Left ventricle myocardium inferior (tissue), 1 donor: Measurements from ENCODE around the gene IQCB1. TPM values are rescaled to one million over a fixed set of nuclear protein-coding genes. Genes with fewer than 3 reads are reported as not detected.

Source experiments
- DNase-seq: peaks from one replicate; pipeline ENCODE4 v3.0.0-alpha.2; 2020
- H3K27ac ChIP-seq: fragments of 200-600 bp; replicated peaks from 2 replicates; pipeline ENCODE4 v1.8.0; 2021
- H3K27me3 ChIP-seq: fragments of 200-600 bp; 2 replicates; pipeline ENCODE4 v1.8.0; 2021; ENCODE audit warnings: low read depth
- H3K36me3 ChIP-seq: fragments of 200-600 bp; 2 replicates; pipeline ENCODE4 v1.8.0; 2021
- H3K4me1 ChIP-seq: fragments of 200-600 bp; 2 replicates; pipeline ENCODE4 v1.8.0; 2021
- H3K4me3 ChIP-seq: fragments of 200-600 bp; 2 replicates; pipeline ENCODE4 v1.8.0; 2021; ENCODE audit warnings: mild to moderate bottlenecking, moderate library complexity
- H3K9me3 ChIP-seq: fragments of 200-600 bp; replicated peaks from 2 replicates; pipeline ENCODE4 v1.8.0; 2021
- CTCF ChIP-seq: fragments of 200-600 bp; IDR thresholded peaks from 2 replicates; pipeline ENCODE4 v1.8.0; 2021; ENCODE audit warnings: antibody characterized with exemption, mild to moderate bottlenecking, borderline replicate concordance
- intact Hi-C: fragments of 100-400 bp; cut with micrococcal nuclease; formaldehyde crosslinking; loops from one replicate; pipeline ENCODE4 v1.11.0; 2022
- total RNA-seq: library from RNA; stranded (reverse); fragmentation: NEBNext Ultra II Directional; extraction: Animal tissue kit (Norgen Biotek cat#: 25700); gene quantifications from one replicate; pipeline ENCODE4 v1.2.1, GENCODE V29; 2021
- donor health status: DM: no; HTN: yes; CAD: no; lungs with severe emphysema.

Gene IQCB1
- total RNA-seq, 1 donor from 2014 or later: 5.7 TPM

DNA sequence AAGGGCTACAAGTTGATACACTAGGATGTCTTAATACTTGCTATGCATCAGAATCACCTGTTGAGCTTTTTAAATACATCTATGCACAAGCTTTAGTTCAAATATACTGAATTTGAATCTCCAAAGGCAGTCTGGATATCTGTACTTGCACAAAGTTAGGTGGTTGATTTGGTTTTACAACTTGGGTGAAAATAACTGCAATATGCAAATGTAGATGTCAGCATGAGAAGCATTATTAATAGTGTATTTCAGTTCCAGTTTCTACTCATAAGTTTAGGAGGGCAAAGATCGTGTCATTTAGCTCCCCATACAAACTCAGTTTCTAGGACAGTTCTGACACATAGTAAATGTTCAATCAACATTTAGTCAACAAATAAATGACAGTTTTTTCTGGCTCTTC lies 25.6 kb downstream of the IQCB1 start:
- Histone ChIP-seq H3K36me3 (peaks cover 48% of the 10 kb centered on the region), H3K4me1 (no peaks in the 10 kb centered on the region), H3K27ac (no peak overlapping the region), H3K4me3 (no peak overlapping the region), H3K9me3 (no peaks in the 10 kb centered on the region), H3K27me3 (no peaks in the 10 kb centered on the region)
- intact Hi-C loops: no loop called here
- TF ChIP-seq CTCF: no peak
- no peak for DNase-seq

DNA sequence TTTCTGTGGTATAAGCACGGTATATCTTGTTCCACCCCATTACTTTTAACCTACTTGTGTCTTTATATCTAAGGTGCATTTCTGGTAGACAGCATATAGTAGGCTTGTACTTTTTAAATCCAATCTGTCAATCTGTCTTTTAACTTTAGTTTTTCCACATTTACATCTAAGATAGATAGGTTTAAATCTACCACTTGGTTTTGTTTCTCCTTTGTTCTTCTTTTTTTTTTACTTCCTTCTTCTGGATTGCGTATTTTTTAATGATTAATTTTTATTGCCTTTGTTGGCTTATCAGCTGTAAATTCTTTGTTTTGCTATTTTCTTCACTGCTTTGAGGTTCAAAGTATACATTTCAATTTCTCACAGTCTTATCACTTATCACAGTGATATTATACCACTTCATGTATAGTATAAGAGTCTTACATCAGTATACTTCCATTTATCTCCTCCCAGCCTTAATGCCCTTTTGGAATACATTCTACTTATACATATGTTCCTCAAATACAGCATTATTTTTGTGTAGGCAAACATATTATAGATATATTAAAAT lies 31.0 kb downstream of the IQCB1 start:
- H3K9me3 ChIP-seq: no peaks in the 10 kb centered on the region
- no peaks in the 10 kb centered on the region for H3K27me3 ChIP-seq
- DNase-seq: no peak
- no peaks in the 10 kb centered on the region for H3K4me1 ChIP-seq
- no peak overlapping the region for H3K4me3 ChIP-seq
- TF ChIP-seq CTCF: no peak
- no peak overlapping the region for H3K27ac ChIP-seq
- intact Hi-C loops: no loop called here
- H3K36me3 ChIP-seq: peaks cover 42% of the 10 kb centered on the region

DNA sequence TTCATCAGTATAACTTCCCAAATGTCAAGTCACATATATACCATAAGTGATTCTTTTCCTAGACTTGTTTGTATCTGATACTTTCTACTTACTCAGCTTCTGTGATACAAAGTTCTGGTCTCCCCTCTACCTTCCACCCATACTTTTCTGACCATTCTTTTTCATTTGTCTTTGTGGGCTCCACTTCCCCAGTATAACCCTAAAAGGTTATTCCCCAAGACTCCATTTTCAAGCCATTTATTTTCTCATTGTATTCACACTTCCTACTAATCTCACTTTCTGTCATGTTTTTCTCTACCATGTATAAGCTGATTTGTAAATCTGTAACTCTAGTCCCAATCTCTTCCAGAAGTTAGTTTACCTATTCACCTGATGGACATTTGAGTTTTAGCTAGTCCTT lies 34.0 kb downstream of the IQCB1 start:
- Histone ChIP-seq H3K4me3 (no peak overlapping the region), H3K27me3 (no peaks in the 10 kb centered on the region), H3K4me1 (no peaks in the 10 kb centered on the region), H3K36me3 (peaks cover 38% of the 10 kb centered on the region), H3K9me3 (no peaks in the 10 kb centered on the region), H3K27ac (no peak overlapping the region)
- intact Hi-C loops: no loop called here
- no peak for TF ChIP-seq CTCF
- DNase-seq: no peak

GRCh38 chr3:121796970-121797369 lies 37.9 kb downstream of the IQCB1 start:
- H3K4me3 ChIP-seq: no peak overlapping the region
- H3K36me3 ChIP-seq: peaks cover 30% of the 10 kb centered on the region
- intact Hi-C loops: no loop called here
- no peak for TF ChIP-seq CTCF
- no peak overlapping the region for H3K27ac ChIP-seq
- no peaks in the 10 kb centered on the region for H3K9me3 ChIP-seq
- no peaks in the 10 kb centered on the region for H3K27me3 ChIP-seq
- no peaks in the 10 kb centered on the region for H3K4me1 ChIP-seq
- DNase-seq: no peak

DNA sequence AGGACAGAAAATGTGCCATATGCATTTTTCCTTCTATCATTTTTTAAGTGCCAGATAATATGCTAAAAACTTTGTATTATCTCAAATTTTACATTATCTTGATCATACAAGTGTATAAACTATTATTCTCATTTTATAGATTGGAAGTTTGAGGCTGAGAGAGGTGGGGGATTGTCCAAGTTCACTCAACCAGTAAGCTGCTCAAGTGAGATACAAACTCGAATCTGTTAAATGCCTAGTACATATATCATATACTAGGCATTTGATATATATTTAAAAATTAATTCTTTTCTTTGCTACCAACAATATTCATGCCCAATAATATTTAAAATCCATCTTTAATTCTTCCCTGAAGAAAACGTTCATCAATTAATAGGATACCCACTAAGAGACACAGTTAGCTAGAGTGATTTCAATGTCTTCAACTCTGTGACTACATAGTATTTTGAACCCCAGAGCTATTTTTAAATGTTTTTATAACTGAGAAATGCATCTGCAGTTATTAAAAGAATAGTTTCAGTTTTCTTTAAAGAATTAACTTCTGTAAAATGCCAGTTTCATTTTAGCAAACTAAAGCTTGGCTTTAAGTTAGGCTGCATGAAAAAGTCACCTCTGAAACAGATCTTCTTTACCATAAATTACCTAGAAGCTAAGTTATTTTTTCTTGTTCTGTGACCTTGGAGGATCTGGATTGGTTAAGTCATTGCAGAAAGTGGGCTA lies 40.4 kb downstream of the IQCB1 start:
- H3K27me3 ChIP-seq: no peaks in the 10 kb centered on the region
- TF ChIP-seq CTCF: no peak
- H3K27ac ChIP-seq: no peak overlapping the region
- H3K9me3 ChIP-seq: no peaks in the 10 kb centered on the region
- no peak overlapping the region for H3K4me3 ChIP-seq
- intact Hi-C loops: no loop called here
- no peak for DNase-seq
- no peaks in the 10 kb centered on the region for H3K4me1 ChIP-seq
- H3K36me3 ChIP-seq: peaks cover 47% of the 10 kb centered on the region
